ENCODE measurements around the gene SUCLA2. TPM values are rescaled to one million over a fixed set of nuclear protein-coding genes. Genes with fewer than 3 reads are reported as not detected.
A peak's percentile ranks its signal among the peaks of the same experiment; 100 is the strongest.

SUCLA2 gene
- total RNA-seq, 1 donor from 2014 or later, result 34.9 TPM

- Histone ChIP-seq H3K27me3 (no peaks in the 10 kb centered on the region), H3K9me3 (peaks cover 7% of the 10 kb centered on the region), H3K36me3 (no peaks in the 10 kb centered on the region), H3K4me3 (no peak overlapping the region), H3K27ac (no peak overlapping the region), H3K4me1 (no peaks in the 10 kb centered on the region)
- no peak for ATAC-seq
- no peak for DNase-seq
- TF ChIP-seq, protein P1, sequence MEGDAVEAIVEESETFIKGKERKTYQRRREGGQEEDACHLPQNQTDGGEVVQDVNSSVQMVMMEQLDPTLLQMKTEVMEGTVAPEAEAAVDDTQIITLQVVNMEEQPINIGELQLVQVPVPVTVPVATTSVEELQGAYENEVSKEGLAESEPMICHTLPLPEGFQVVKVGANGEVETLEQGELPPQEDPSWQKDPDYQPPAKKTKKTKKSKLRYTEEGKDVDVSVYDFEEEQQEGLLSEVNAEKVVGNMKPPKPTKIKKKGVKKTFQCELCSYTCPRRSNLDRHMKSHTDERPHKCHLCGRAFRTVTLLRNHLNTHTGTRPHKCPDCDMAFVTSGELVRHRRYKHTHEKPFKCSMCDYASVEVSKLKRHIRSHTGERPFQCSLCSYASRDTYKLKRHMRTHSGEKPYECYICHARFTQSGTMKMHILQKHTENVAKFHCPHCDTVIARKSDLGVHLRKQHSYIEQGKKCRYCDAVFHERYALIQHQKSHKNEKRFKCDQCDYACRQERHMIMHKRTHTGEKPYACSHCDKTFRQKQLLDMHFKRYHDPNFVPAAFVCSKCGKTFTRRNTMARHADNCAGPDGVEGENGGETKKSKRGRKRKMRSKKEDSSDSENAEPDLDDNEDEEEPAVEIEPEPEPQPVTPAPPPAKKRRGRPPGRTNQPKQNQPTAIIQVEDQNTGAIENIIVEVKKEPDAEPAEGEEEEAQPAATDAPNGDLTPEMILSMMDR (IDR thresholded peaks at IDR 0.05), result no peak
- intact Hi-C loops (cut with DNase I), result no loop called here
Measured at GRCh38 chr13:47917022-47917574, 84.0 kb downstream of the SUCLA2 start.

- intact Hi-C loops (cut with DNase I), result no loop called here
- Histone ChIP-seq H3K36me3 (no peaks in the 10 kb centered on the region), H3K4me1 (no peaks in the 10 kb centered on the region), H3K4me3 (no peak overlapping the region), H3K27me3 (no peaks in the 10 kb centered on the region), H3K27ac (no peak overlapping the region), H3K9me3 (no peaks in the 10 kb centered on the region)
- ATAC-seq (no peak), DNase-seq (no peak)
- TF ChIP-seq, protein P1 (IDR thresholded peaks at IDR 0.05), result no peak
Measured at GRCh38 chr13:47908197-47908902, 92.7 kb downstream of the SUCLA2 start.

DNA sequence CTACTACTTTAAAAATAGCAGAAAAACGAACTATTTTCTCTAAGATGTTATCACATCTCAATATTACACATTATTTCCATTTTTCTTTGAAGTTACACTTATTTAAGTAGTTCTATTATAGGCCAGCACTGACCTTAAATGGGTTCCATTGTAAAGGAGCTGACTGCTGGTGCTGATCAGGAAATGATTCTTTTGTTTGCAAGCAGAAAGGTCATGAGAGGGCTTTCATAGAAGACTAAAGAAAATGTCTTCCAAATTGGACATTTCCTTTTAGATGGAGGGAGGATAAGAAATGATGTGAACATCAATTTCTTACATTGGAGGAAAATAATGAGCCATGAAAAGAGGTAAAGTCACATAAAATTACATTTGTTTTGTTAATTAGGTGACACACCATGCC lies 96.2 kb downstream of the SUCLA2 start:
- Histone ChIP-seq H3K36me3 (no peaks in the 10 kb centered on the region), H3K27ac (no peak overlapping the region), H3K27me3 (no peaks in the 10 kb centered on the region), H3K4me1 (no peaks in the 10 kb centered on the region), H3K9me3 (no peaks in the 10 kb centered on the region), H3K4me3 (no peak overlapping the region)
- ATAC-seq, result no peak
- no peak for DNase-seq
- intact Hi-C loops (cut with DNase I), result no loop called here
- TF ChIP-seq, protein P1 (IDR thresholded peaks at IDR 0.05), result no peak

- H3K4me3 ChIP-seq, result peak overlapping the region; percentile 36
- H3K27me3 ChIP-seq, result no peaks in the 10 kb centered on the region
- DNase-seq, result no peak
- peak overlapping the region; percentile 55 for H3K27ac ChIP-seq
- ATAC-seq, result peak; percentile 63
- TF ChIP-seq, protein P1 (IDR thresholded peaks at IDR 0.05), result no peak
- intact Hi-C loops (cut with DNase I), result no loop called here
- no peaks in the 10 kb centered on the region for H3K36me3 ChIP-seq
- no peaks in the 10 kb centered on the region for H3K4me1 ChIP-seq
- no peaks in the 10 kb centered on the region for H3K9me3 ChIP-seq
Measured at GRCh38 chr13:47904241-47904640, 96.8 kb downstream of the SUCLA2 start.

GRCh38 chr13:47903836-47904235 lies 97.2 kb downstream of the SUCLA2 start:
- ATAC-seq (no peak), DNase-seq (no peak)
- Histone ChIP-seq H3K4me1 (no peaks in the 10 kb centered on the region), H3K9me3 (no peaks in the 10 kb centered on the region), H3K27me3 (no peaks in the 10 kb centered on the region), H3K27ac (peak overlapping the region; percentile 55), H3K36me3 (no peaks in the 10 kb centered on the region), H3K4me3 (peak overlapping the region; percentile 36)
- intact Hi-C loops (cut with DNase I), result no loop called here
- TF ChIP-seq, protein P1 (IDR thresholded peaks at IDR 0.05), result no peak

All from upper lobe of right lung (tissue), 1 donor.